ENCODE data around the gene IFNL1. TPM values are rescaled to one million over a fixed set of nuclear protein-coding genes. Genes with fewer than 3 reads are reported as not detected.

IFNL1 gene
- total RNA-seq, 1 experiment from 2014 or later = not detected

GRCh38 chr19:39247701-39248664 is 48.2 kb upstream of the IFNL1 start (continued):
- TF ChIP-seq ZMAT4 (CRISPR knock-in tag; IDR thresholded peaks at IDR 0.05) (no peak), IRF2 (CRISPR knock-in tag; IDR thresholded peaks at IDR 0.05; ENCODE audit: borderline replicate concordance, low read depth) (no peak), HMGXB4 (CRISPR knock-in tag; IDR thresholded peaks at IDR 0.05) (peak; percentile 73), TEAD1 (CRISPR knock-in tag; IDR thresholded peaks at IDR 0.05) (0 out of 2 replicates have a peak, but pooled peaks have one; percentile 71), ZNF416 (CRISPR knock-in tag; IDR thresholded peaks at IDR 0.05) (no peak), FOXK1 (CRISPR knock-in tag; IDR thresholded peaks at IDR 0.05) (no peak; the same call in 1 of the 2 replicates), HMGA2 (CRISPR knock-in tag; IDR thresholded peaks at IDR 0.05) (no peak), NFYB (CRISPR knock-in tag; conservative IDR thresholded peaks at IDR 0.05; ENCODE audit: low read depth) (no peak; the same call in 1 of the 2 replicates), ZBTB21 (CRISPR knock-in tag; IDR thresholded peaks at IDR 0.05; ENCODE audit: borderline replicate concordance) (peak; percentile 79; the same call in 1 of the 2 replicates), MYBL2 (CRISPR knock-in tag; IDR thresholded peaks at IDR 0.05) (0 out of 2 replicates have a peak, but pooled peaks have one; percentile 63), STAT6 (CRISPR knock-in tag; conservative IDR thresholded peaks at IDR 0.05; ENCODE audit: low read depth) (no peak), AR (CRISPR knock-in tag; IDR thresholded peaks at IDR 0.05) (no peak), USF2 (CRISPR knock-in tag; IDR thresholded peaks at IDR 0.05) (peak; percentile 55; the same call in 1 of the 2 replicates), JUN (CRISPR knock-in tag; IDR thresholded peaks at IDR 0.05) (peak; percentile 75; the same call in 1 of the 2 replicates), E2F5 (CRISPR knock-in tag; IDR thresholded peaks at IDR 0.05) (peak; percentile 82; the same call in 1 of the 2 replicates), CBFB (CRISPR knock-in tag; IDR thresholded peaks at IDR 0.05; ENCODE audit: low read depth) (no peak), NR3C1 (CRISPR knock-in tag; conservative IDR thresholded peaks at IDR 0.05; ENCODE audit: low read depth) (no peak), ZBTB43 (CRISPR knock-in tag; IDR thresholded peaks at IDR 0.05) (no peak), FOXJ3 (CRISPR knock-in tag; IDR thresholded peaks at IDR 0.05; ENCODE audit: borderline replicate concordance) (no peak), FOXP1 (CRISPR knock-in tag; IDR thresholded peaks at IDR 0.05; ENCODE audit: borderline replicate concordance) (peak; percentile 96), GABPB1 (CRISPR knock-in tag; IDR thresholded peaks at IDR 0.05) (no peak), TEAD4 (CRISPR knock-in tag; IDR thresholded peaks at IDR 0.05) (no peak), ZNF425 (CRISPR knock-in tag; conservative IDR thresholded peaks at IDR 0.05) (no peak), SOX15 (CRISPR knock-in tag; IDR thresholded peaks at IDR 0.05) (no peak), NR2C2 (CRISPR knock-in tag; IDR thresholded peaks at IDR 0.05) (no peak)

Measured in WTC11 (cell line).